HEK293 (cell line): ENCODE results near the gene AHCYL2.

Source experiments
- EGR2 ChIP-seq: fragments of 450-650 bp; formaldehyde crosslinking; IDR thresholded peaks from 2 replicates; pipeline ENCODE4 v1.5.1; 2016; ENCODE audit warnings: low read depth, missing biosample characterization, missing genetic modification characterization
- GLIS1 ChIP-seq: fragments of 450-650 bp; formaldehyde crosslinking; IDR thresholded peaks from 2 replicates; pipeline ENCODE4 v1.5.1; 2016; ENCODE audit warnings: missing biosample characterization, missing genetic modification characterization
- HOXC10 ChIP-seq: sonication (generic); formaldehyde crosslinking; IDR thresholded peaks from 2 replicates; pipeline ENCODE4 v1.8.1; 2023; ENCODE audit warnings: mild to moderate bottlenecking, missing genetic modification reagents
- MEIS1 ChIP-seq: sonication (generic); formaldehyde crosslinking; IDR thresholded peaks from 2 replicates; pipeline ENCODE4 v1.8.1; 2022; ENCODE audit warnings: missing genetic modification reagents, mild to moderate bottlenecking, borderline replicate concordance
- PRDM4 ChIP-seq: fragments of 450-650 bp; formaldehyde crosslinking; IDR thresholded peaks from 2 replicates; pipeline ENCODE4 v1.5.1; 2017; ENCODE audit warnings: missing biosample characterization, missing genetic modification characterization
- REPIN1 ChIP-seq: fragments of 450-650 bp; formaldehyde crosslinking; IDR thresholded peaks from 2 replicates; pipeline ENCODE4 v1.5.1; 2017; ENCODE audit warnings: missing biosample characterization, missing genetic modification characterization, low read depth
- SETDB1 ChIP-seq: IDR thresholded peaks from one replicate; pipeline ENCODE4 v1.6.1; 2017; ENCODE audit warnings: mild to moderate bottlenecking, low read length, moderate library complexity, mixed read lengths; ENCODE audit not compliant: insufficient read length
- SP3 ChIP-seq: fragments of 450-650 bp; formaldehyde crosslinking; IDR thresholded peaks from 2 replicates; pipeline ENCODE4 v1.5.1; 2016; ENCODE audit warnings: missing biosample characterization, missing genetic modification characterization
- YY2 ChIP-seq: fragments of 450-650 bp; formaldehyde crosslinking; IDR thresholded peaks from 2 replicates; pipeline ENCODE4 v1.5.1; 2016; ENCODE audit warnings: missing biosample characterization, missing genetic modification characterization
- ZFHX2 ChIP-seq: fragments of 450-650 bp; formaldehyde crosslinking; conservative IDR thresholded peaks from 2 replicates; pipeline ENCODE4 v1.5.1; 2016; ENCODE audit warnings: missing biosample characterization, missing genetic modification characterization
- ZFP37 ChIP-seq: fragments of 450-650 bp; formaldehyde crosslinking; IDR thresholded peaks from 2 replicates; pipeline ENCODE4 v1.5.1; 2016; ENCODE audit warnings: missing biosample characterization, missing genetic modification characterization
- ZNF114 ChIP-seq: fragments of 450-650 bp; formaldehyde crosslinking; IDR thresholded peaks from 2 replicates; pipeline ENCODE4 v1.5.0; 2017; ENCODE audit warnings: missing biosample characterization, missing genetic modification characterization
- ZNF121 ChIP-seq: fragments of 450-650 bp; formaldehyde crosslinking; IDR thresholded peaks from 2 replicates; pipeline ENCODE4 v1.5.1; 2016; ENCODE audit warnings: missing biosample characterization, missing genetic modification characterization
- ZNF202 ChIP-seq: fragments of 450-650 bp; formaldehyde crosslinking; IDR thresholded peaks from 2 replicates; pipeline ENCODE4 v1.5.1; 2016; ENCODE audit warnings: missing biosample characterization, missing genetic modification characterization, borderline replicate concordance
- ZNF221 ChIP-seq: fragments of 450-650 bp; formaldehyde crosslinking; IDR thresholded peaks from 2 replicates; pipeline ENCODE4 v1.5.1; 2017; ENCODE audit warnings: missing biosample characterization, missing genetic modification characterization, borderline replicate concordance
- ZNF24 ChIP-seq: fragments of 450-650 bp; formaldehyde crosslinking; IDR thresholded peaks from 2 replicates; pipeline ENCODE4 v1.5.1; 2016; ENCODE audit warnings: missing biosample characterization, missing genetic modification characterization
- ZNF311 ChIP-seq: fragments of 450-650 bp; formaldehyde crosslinking; IDR thresholded peaks from 2 replicates; pipeline ENCODE4 v1.5.1; 2017; ENCODE audit warnings: missing biosample characterization, missing genetic modification characterization, borderline replicate concordance
- ZNF335 ChIP-seq: fragments of 450-650 bp; formaldehyde crosslinking; conservative IDR thresholded peaks from 2 replicates; pipeline ENCODE4 v1.5.1; 2016; ENCODE audit warnings: missing biosample characterization, missing genetic modification characterization
- ZNF366 ChIP-seq: fragments of 450-650 bp; formaldehyde crosslinking; conservative IDR thresholded peaks from 2 replicates; pipeline ENCODE4 v1.5.1; 2016; ENCODE audit warnings: missing biosample characterization, missing genetic modification characterization
- ZNF394 ChIP-seq: fragments of 450-650 bp; formaldehyde crosslinking; IDR thresholded peaks from 2 replicates; pipeline ENCODE4 v1.5.1; 2016; ENCODE audit warnings: missing biosample characterization, missing genetic modification characterization, mild to moderate bottlenecking, moderate library complexity, borderline replicate concordance
- ZNF404 ChIP-seq: fragments of 450-650 bp; formaldehyde crosslinking; IDR thresholded peaks from 2 replicates; pipeline ENCODE4 v1.5.1; 2017; ENCODE audit warnings: missing biosample characterization, missing genetic modification characterization
- ZNF521 ChIP-seq: fragments of 450-650 bp; formaldehyde crosslinking; IDR thresholded peaks from 2 replicates; pipeline ENCODE4 v1.5.1; 2017; ENCODE audit warnings: missing biosample characterization, mild to moderate bottlenecking, missing genetic modification characterization
- ZNF585B ChIP-seq: fragments of 450-650 bp; formaldehyde crosslinking; IDR thresholded peaks from 2 replicates; pipeline ENCODE4 v1.5.1; 2016; ENCODE audit warnings: missing biosample characterization, missing genetic modification characterization
- ZNF600 ChIP-seq: fragments of 450-650 bp; formaldehyde crosslinking; IDR thresholded peaks from 2 replicates; pipeline ENCODE4 v1.5.1; 2016; ENCODE audit warnings: missing biosample characterization, missing genetic modification characterization
- ZNF701 ChIP-seq: fragments of 450-650 bp; formaldehyde crosslinking; IDR thresholded peaks from 2 replicates; pipeline ENCODE4 v1.5.1; 2016; ENCODE audit warnings: missing biosample characterization, missing genetic modification characterization
- ZNF704 ChIP-seq: fragments of 450-650 bp; formaldehyde crosslinking; IDR thresholded peaks from 2 replicates; pipeline ENCODE4 v1.5.1; 2016; ENCODE audit warnings: missing biosample characterization, missing genetic modification characterization
- ZNF76 ChIP-seq: fragments of 450-650 bp; formaldehyde crosslinking; IDR thresholded peaks from 2 replicates; pipeline ENCODE4; 2016; ENCODE audit warnings: low read depth, missing biosample characterization, missing genetic modification characterization, borderline replicate concordance
- ZNF768 ChIP-seq: fragments of 450-650 bp; formaldehyde crosslinking; IDR thresholded peaks from 2 replicates; pipeline ENCODE4 v1.5.1; 2018; ENCODE audit warnings: missing biosample characterization, mild to moderate bottlenecking, missing genetic modification characterization
- ZNF792 ChIP-seq: fragments of 450-650 bp; formaldehyde crosslinking; IDR thresholded peaks from 2 replicates; pipeline ENCODE4 v1.5.1; 2016; ENCODE audit warnings: missing biosample characterization, missing genetic modification characterization
- ZSCAN23 ChIP-seq: fragments of 450-650 bp; formaldehyde crosslinking; IDR thresholded peaks from 2 replicates; pipeline ENCODE4 v1.5.1; 2016; ENCODE audit warnings: missing biosample characterization, missing genetic modification characterization
- TF ChIP-seq, protein P1 (sequence below): fragments of 450-650 bp; formaldehyde crosslinking; IDR thresholded peaks from 2 replicates; pipeline ENCODE4 v1.5.1; 2016; ENCODE audit warnings: missing biosample characterization, missing genetic modification characterization, borderline replicate concordance
- TF ChIP-seq, protein P2 (sequence below): fragments of 450-650 bp; formaldehyde crosslinking; IDR thresholded peaks from 2 replicates; pipeline ENCODE4 v1.5.1; 2016; ENCODE audit warnings: missing biosample characterization, missing genetic modification characterization
- TF ChIP-seq, protein P3 (sequence below): fragments of 450-650 bp; formaldehyde crosslinking; IDR thresholded peaks from 2 replicates; pipeline ENCODE4 v1.5.1; 2017; ENCODE audit warnings: missing biosample characterization, missing genetic modification characterization

The AHCYL2 gene

GRCh38 chr7:129224251-129225205 lies at the start of gene AHCYL2 (continued):
- TF ChIP-seq SETDB1, result no peak
- no peak for TF ChIP-seq PRDM4 (tag by site-specific recombination)
- TF ChIP-seq ZNF704, result no peak
- no peak for TF ChIP-seq MEIS1 (CRISPR knock-in tag)
- no peak; the same call in none of the 2 replicates for TF ChIP-seq YY2
- no peak for TF ChIP-seq ZNF121 (tag by site-specific recombination)
- no peak for TF ChIP-seq ZNF521 (tag by site-specific recombination)
- no peak for TF ChIP-seq ZNF792 (tag by site-specific recombination)
- no peak for TF ChIP-seq ZNF114 (tag by site-specific recombination)
- TF ChIP-seq HOXC10 (CRISPR knock-in tag), result no peak
- TF ChIP-seq GLIS1, result peak; percentile 66; the same call in 1 of the 2 replicates
- TF ChIP-seq ZNF404 (tag by site-specific recombination), result no peak
- peak; percentile 83 for TF ChIP-seq ZNF600 (tag by site-specific recombination)
- no peak for TF ChIP-seq ZNF701 (tag by site-specific recombination)
- TF ChIP-seq ZNF335 (tag by site-specific recombination), result peak; percentile 90
- TF ChIP-seq EGR2 (tag by site-specific recombination), result peak; percentile 89
- peak; percentile 99 for TF ChIP-seq ZNF76 (tag by site-specific recombination)
- TF ChIP-seq ZSCAN23, result no peak
- TF ChIP-seq ZNF202, result no peak
- TF ChIP-seq ZNF311 (tag by site-specific recombination), result no peak
- TF ChIP-seq SP3 (tag by site-specific recombination), result peak; percentile 100
- TF ChIP-seq ZNF366 (tag by site-specific recombination), result peak; percentile 92
- no peak for TF ChIP-seq REPIN1
- peak; percentile 77; the same call in 1 of the 2 replicates for TF ChIP-seq ZNF394
- TF ChIP-seq ZFP37, result no peak
- TF ChIP-seq, protein P1, sequence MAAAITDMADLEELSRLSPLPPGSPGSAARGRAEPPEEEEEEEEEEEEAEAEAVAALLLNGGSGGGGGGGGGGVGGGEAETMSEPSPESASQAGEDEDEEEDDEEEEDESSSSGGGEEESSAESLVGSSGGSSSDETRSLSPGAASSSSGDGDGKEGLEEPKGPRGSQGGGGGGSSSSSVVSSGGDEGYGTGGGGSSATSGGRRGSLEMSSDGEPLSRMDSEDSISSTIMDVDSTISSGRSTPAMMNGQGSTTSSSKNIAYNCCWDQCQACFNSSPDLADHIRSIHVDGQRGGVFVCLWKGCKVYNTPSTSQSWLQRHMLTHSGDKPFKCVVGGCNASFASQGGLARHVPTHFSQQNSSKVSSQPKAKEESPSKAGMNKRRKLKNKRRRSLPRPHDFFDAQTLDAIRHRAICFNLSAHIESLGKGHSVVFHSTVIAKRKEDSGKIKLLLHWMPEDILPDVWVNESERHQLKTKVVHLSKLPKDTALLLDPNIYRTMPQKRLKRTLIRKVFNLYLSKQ, result no peak
- TF ChIP-seq ZNF24, result 0 out of 2 replicates have a peak, but pooled peaks have one; percentile 62
- TF ChIP-seq, protein P2, sequence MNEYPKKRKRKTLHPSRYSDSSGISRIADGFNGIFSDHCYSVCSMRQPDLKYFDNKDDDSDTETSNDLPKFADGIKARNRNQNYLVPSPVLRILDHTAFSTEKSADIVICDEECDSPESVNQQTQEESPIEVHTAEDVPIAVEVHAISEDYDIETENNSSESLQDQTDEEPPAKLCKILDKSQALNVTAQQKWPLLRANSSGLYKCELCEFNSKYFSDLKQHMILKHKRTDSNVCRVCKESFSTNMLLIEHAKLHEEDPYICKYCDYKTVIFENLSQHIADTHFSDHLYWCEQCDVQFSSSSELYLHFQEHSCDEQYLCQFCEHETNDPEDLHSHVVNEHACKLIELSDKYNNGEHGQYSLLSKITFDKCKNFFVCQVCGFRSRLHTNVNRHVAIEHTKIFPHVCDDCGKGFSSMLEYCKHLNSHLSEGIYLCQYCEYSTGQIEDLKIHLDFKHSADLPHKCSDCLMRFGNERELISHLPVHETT, result 0 out of 2 replicates have a peak, but pooled peaks have one; percentile 35
- TF ChIP-seq, protein P3, sequence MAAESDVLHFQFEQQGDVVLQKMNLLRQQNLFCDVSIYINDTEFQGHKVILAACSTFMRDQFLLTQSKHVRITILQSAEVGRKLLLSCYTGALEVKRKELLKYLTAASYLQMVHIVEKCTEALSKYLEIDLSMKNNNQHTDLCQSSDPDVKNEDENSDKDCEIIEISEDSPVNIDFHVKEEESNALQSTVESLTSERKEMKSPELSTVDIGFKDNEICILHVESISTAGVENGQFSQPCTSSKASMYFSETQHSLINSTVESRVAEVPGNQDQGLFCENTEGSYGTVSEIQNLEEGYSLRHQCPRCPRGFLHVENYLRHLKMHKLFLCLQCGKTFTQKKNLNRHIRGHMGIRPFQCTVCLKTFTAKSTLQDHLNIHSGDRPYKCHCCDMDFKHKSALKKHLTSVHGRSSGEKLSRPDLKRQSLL (tag by site-specific recombination), result peak; percentile 99
- no peak for TF ChIP-seq ZNF221
- TF ChIP-seq ZFHX2, result peak; percentile 85
- TF ChIP-seq ZNF768, result no peak
- TF ChIP-seq ZNF585B (tag by site-specific recombination), result no peak
